ENCODE results near the gene PKMYT1.
"Not testable (repeated sequence)": the region's sequence is repeated elsewhere in the genome, so short reads cannot be mapped to it uniquely, and the experiment has no call there.

PKMYT1 gene

GRCh38 chr16:2928796-2929195 lies 51.5 kb downstream of the PKMYT1 start:
- H3K4me3 ChIP-seq (ENCODE audit: low read depth in 1 of 2, low read length in 1 of 2), result no peak overlapping the region
- no peak overlapping the region for H3K27ac ChIP-seq
- no peak for TF ChIP-seq CTCF (IDR thresholded peaks at IDR 0.05)
- peaks cover 9% of the 10 kb centered on the region for H3K36me3 ChIP-seq
- H3K9me3 ChIP-seq, result no peaks in the 10 kb centered on the region
- H3K27me3 ChIP-seq, result no peaks in the 10 kb centered on the region
- H3K4me1 ChIP-seq (ENCODE audit: control insufficient read depth in 1 of 2, insufficient read depth in 1 of 2, low read depth in 1 of 2, low read length in 1 of 2), result peaks cover 8% of the 10 kb centered on the region in 2 experiments

DNA sequence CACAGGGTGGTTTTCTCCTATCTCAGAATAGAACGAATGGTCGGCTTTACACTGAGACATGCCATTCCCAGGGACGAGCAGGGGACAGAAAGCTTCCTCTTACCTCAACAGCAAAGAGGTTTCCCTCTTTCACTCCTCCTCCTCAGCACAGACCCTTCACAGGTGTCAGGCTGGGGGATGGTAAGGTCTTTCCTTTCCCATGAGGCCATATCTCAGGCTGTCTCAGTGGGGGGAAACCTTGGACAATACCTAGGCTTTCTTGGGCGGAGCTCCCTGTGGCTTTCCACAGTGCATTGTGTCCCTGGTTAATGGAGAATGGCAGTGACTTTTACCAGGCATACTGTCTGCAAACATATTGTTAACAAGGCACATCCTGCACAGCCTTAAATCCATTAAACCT lies 52.1 kb downstream of the PKMYT1 start:
- not testable (repeated sequence) for H3K27me3 ChIP-seq; H3K4me3 ChIP-seq (ENCODE audit: low read depth in 1 of 2, low read length in 1 of 2); H3K27ac ChIP-seq; H3K4me1 ChIP-seq (ENCODE audit: control insufficient read depth in 1 of 2, insufficient read depth in 1 of 2, low read depth in 1 of 2, low read length in 1 of 2); H3K9me3 ChIP-seq; H3K36me3 ChIP-seq

GRCh38 chr16:2927010-2927646 lies 53.1 kb downstream of the PKMYT1 start:
- peak overlapping the region in 1 of 2 experiments; percentile 30 for H3K4me3 ChIP-seq (ENCODE audit: low read depth in 1 of 2, low read length in 1 of 2)
- no peaks in the 10 kb centered on the region for H3K9me3 ChIP-seq
- no peaks in the 10 kb centered on the region for H3K36me3 ChIP-seq
- peaks cover 8% of the 10 kb centered on the region in 2 experiments for H3K4me1 ChIP-seq (ENCODE audit: control insufficient read depth in 1 of 2, insufficient read depth in 1 of 2, low read depth in 1 of 2, low read length in 1 of 2)
- TF ChIP-seq CTCF (IDR thresholded peaks at IDR 0.05), result peak; percentile 97
- H3K27me3 ChIP-seq, result no peaks in the 10 kb centered on the region
- H3K27ac ChIP-seq, result no peak overlapping the region

DNA sequence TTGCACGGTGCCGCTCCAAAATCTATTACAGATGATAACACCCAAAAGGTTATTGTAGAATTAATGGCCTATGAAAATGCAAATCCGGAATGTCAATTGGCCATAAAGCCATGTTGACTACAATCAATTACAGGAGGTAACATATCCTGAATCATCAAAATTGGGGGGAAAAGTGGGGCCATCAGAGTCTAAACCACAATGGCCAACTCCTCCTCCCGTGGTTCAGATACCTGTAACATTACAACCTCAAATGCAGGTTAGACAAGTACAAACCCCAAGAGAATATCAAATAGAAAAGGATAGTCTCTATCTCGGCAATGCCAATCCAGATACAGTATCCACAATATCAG lies 53.6 kb downstream of the PKMYT1 start:
- no peaks in the 10 kb centered on the region for H3K27me3 ChIP-seq
- H3K27ac ChIP-seq, result no peak overlapping the region
- TF ChIP-seq CTCF (IDR thresholded peaks at IDR 0.05), result no peak
- H3K9me3 ChIP-seq, result no peaks in the 10 kb centered on the region
- H3K36me3 ChIP-seq, result no peaks in the 10 kb centered on the region
- H3K4me1 ChIP-seq (ENCODE audit: control insufficient read depth in 1 of 2, insufficient read depth in 1 of 2, low read depth in 1 of 2, low read length in 1 of 2), result peaks cover 8% of the 10 kb centered on the region in 2 experiments
- H3K4me3 ChIP-seq (ENCODE audit: low read depth in 1 of 2, low read length in 1 of 2), result peak overlapping the region in 1 of 2 experiments; percentile 30

- no peak for TF ChIP-seq CTCF (IDR thresholded peaks at IDR 0.05)
- no peak overlapping the region for H3K27ac ChIP-seq
- no peaks in the 10 kb centered on the region for H3K36me3 ChIP-seq
- H3K27me3 ChIP-seq, result no peaks in the 10 kb centered on the region
- no peaks in the 10 kb centered on the region for H3K9me3 ChIP-seq
- peaks cover 8% of the 10 kb centered on the region in 2 experiments for H3K4me1 ChIP-seq (ENCODE audit: control insufficient read depth in 1 of 2, insufficient read depth in 1 of 2, low read depth in 1 of 2, low read length in 1 of 2)
- H3K4me3 ChIP-seq (ENCODE audit: low read depth in 1 of 2, low read length in 1 of 2), result no peak overlapping the region
These were observed 54.1 kb downstream of the PKMYT1 start for GRCh38 chr16:2925951-2926649.

Measured in neutrophil (primary cell).